ENCODE data around the gene ANXA10.

- no peak for TF ChIP-seq CTCF (IDR thresholded peaks at IDR 0.05; ENCODE audit: low read depth, low read length)
- no peak for TF ChIP-seq EZH2phosphoT487 (IDR thresholded peaks at IDR 0.05; ENCODE audit: low read depth)
Measured at GRCh38 chr4:168092176-168092712, at the start of gene ANXA10.
